Measurements from ENCODE around the gene HOXB7.

The HOXB7 gene

DNA sequence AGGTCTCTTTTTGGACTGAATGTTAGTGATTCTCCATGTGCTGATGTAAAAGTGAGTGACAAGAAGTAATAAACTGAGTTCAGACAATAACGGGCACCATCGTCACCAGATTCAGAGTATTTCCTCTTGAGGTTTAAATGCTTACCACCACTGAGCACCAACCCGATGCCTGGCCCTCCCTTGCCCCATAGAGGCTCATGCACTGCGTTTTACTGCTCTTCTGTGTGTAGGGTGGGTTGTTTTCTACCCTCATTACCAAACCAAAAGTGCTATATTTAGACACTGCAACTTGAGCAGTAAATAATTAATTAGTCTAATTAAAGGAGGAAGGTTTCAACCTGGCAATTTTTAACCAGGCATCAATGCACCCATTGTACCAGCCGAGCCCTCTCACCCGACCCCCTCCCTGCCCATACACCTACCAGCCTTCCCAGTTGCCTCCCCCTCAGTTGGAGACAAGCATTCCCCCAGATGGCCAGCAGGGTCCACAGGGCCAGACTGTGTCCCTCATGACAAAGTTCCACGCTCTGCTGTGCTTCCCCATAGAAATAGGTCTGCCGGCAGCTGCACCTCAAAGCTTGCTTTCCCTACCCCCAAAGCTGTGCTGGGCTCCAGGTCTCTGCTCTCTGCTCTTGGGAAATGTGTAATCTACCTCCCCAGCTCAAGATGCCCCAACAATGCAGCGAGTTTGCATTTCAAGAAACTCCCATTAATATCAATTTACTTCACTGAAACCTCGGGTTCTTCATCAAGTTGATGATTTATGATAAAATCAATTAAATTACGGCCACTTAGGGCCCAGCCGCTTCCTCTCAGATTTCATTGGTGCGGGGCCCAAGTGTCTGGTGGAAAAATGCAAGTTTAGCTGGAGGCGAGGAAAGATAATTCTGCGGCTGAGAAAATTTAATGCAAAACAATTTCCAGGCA lies 48.7 kb downstream of the HOXB7 start:
- no peaks in the 10 kb centered on the region for H3K9me3 Mint-ChIP-seq
- H3K36me3 Mint-ChIP-seq (ENCODE audit: low read depth), result no peaks in the 10 kb centered on the region
- no peak overlapping the region for H3K4me3 Mint-ChIP-seq
- no peak for DNase-seq
- no peak overlapping the region for H3K27ac Mint-ChIP-seq
- peaks cover 6% of the 10 kb centered on the region for H3K4me1 Mint-ChIP-seq (ENCODE audit: low read depth)
- peaks cover 38% of the 10 kb centered on the region for H3K27me3 Mint-ChIP-seq

- peaks cover 11% of the 10 kb centered on the region for H3K4me1 Mint-ChIP-seq (ENCODE audit: low read depth)
- H3K27ac Mint-ChIP-seq, result no peak overlapping the region
- no peaks in the 10 kb centered on the region for H3K9me3 Mint-ChIP-seq
- no peak overlapping the region for H3K4me3 Mint-ChIP-seq
- H3K27me3 Mint-ChIP-seq, result peaks cover 56% of the 10 kb centered on the region
- no peaks in the 10 kb centered on the region for H3K36me3 Mint-ChIP-seq (ENCODE audit: low read depth)
- no peak for DNase-seq
Observed at GRCh38 chr17:48559840-48560817, 50.7 kb downstream of the HOXB7 start.

DNA sequence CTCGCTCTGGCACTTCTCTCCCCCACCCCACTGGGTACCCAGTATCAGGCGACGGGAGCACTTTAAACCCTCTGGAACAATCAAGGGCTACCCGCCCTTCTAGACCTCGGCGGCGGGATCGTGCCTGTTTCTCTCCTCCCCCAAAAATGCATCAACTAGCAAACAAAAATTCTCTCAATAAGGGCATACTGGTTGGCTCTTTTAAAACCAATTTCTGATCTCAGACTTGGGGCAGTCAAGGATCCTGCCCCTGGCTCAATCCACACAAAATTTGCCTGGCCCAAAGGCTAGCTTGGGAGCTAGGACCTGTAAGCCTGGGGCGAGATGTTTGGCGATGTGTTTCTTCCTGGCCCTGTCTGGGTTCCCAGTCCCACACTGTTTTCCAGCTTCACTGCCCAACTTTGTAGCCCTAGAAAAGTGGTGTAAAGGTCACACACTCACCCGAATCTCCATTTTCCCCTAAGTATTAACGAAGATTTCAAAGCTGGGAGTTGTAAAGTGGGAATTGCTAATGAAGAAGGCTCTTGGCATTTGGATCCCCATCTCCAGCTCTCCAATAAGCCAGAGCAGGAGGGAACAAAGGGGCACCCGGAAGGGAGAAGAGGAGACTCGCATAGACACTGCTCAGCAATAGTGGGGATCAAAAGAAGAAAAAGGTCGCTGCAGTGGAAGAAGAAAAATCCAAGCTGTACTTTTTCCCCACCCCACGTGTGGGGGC lies 51.5 kb downstream of the HOXB7 start:
- Mint-ChIP-seq H3K4me3 (no peak overlapping the region), H3K36me3 (ENCODE audit: low read depth) (no peaks in the 10 kb centered on the region), H3K9me3 (no peaks in the 10 kb centered on the region), H3K27ac (no peak overlapping the region), H3K4me1 (ENCODE audit: low read depth) (peaks cover 10% of the 10 kb centered on the region), H3K27me3 (peaks cover 64% of the 10 kb centered on the region)
- no peak for DNase-seq

GRCh38 chr17:48558831-48559121 lies 52.0 kb downstream of the HOXB7 start:
- H3K9me3 Mint-ChIP-seq, result no peaks in the 10 kb centered on the region
- peaks cover 64% of the 10 kb centered on the region for H3K27me3 Mint-ChIP-seq
- no peak overlapping the region for H3K27ac Mint-ChIP-seq

DNA sequence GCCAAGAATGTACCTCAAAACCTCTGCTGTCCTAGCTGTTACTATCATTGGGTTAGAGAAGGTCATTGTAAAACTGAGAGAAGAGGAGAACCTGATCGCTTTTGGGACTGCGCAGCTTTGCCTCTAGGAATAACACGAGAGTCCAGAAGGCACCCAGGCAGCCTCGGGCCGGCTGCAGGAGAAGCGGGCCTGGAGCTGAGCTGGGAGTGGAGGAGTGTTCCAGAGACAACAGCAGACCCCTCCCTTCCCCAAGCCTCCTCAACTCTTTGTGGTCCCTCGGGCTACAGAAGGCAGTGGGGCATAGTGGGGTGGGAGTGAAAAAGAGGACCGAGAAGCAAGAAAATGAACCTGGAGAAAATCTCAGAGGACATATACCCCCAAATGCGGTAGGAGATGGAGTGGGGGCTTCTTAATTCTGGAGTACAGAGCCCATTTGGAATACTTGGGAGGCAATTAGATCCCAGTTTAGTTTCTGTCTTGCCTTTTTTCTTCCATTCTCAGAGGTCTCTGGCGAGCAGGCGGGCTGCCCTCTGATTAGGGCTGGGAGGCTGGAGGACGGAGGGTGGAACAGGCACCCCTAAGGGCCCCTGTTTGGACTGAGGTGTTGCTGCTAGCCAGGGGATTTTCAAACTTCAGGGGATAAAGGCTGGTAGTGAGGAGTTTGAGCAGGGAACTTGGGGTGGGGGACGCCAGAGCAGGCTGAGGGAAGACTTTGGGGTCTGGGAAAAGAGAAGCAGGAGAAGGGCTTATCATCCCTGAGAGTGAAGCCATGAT lies 52.6 kb downstream of the HOXB7 start:
- H3K27me3 Mint-ChIP-seq, result peaks cover 58% of the 10 kb centered on the region
- no peak overlapping the region for H3K4me3 Mint-ChIP-seq
- H3K27ac Mint-ChIP-seq, result no peak overlapping the region

More at GRCh38 chr17:48558831-48559121, 52.0 kb downstream of the HOXB7 start:
- no peak overlapping the region for H3K4me3 Mint-ChIP-seq
- H3K4me1 Mint-ChIP-seq (ENCODE audit: low read depth), result peaks cover 9% of the 10 kb centered on the region
- H3K36me3 Mint-ChIP-seq (ENCODE audit: low read depth), result no peaks in the 10 kb centered on the region
- DNase-seq, result no peak

More for the DNA sequence above, 52.6 kb downstream of the HOXB7 start:
- Mint-ChIP-seq H3K36me3 (ENCODE audit: low read depth) (no peaks in the 10 kb centered on the region), H3K4me1 (ENCODE audit: low read depth) (peaks cover 7% of the 10 kb centered on the region), H3K9me3 (no peaks in the 10 kb centered on the region)
- no peak for DNase-seq

Data from activated T-cell treated with anti-CD3 and anti-CD28 coated beads, Interleukin-2, amount 50 U/mL, for 24 hours (primary cell).